Stomach (tissue), 9 donors: ENCODE measurements around the gene ELAPOR2. TPM values are rescaled to one million over a fixed set of nuclear protein-coding genes. Genes with fewer than 3 reads are reported as not detected.
"Not testable (repeated sequence)": the region's sequence is repeated elsewhere in the genome, so short reads cannot be mapped to it uniquely, and the experiment has no call there.

ENCODE experiments used
- DNase-seq, 2 donors: peaks; one replicate each; pipeline versions ENCODE4 v3.0.0 to v3.0.0-alpha.2; 2013 to 2019
- H3K27ac ChIP-seq, 5 donors: fragments of 200-600 bp in 4 of 5; sonication (generic) in 4 of 5; one replicate each; pipeline ENCODE4 v1.5.1; 2013 to 2019; ENCODE audit warnings: mild to moderate bottlenecking in 1 of 5, moderate library complexity in 1 of 5
- H3K27me3 ChIP-seq, 3 donors: fragments of 200-600 bp; sonication (generic); one replicate each; pipeline ENCODE4 v1.5.1; 2017 to 2019; ENCODE audit warnings: mixed run types in 1 of 3
- H3K36me3 ChIP-seq, 4 donors: fragments of 200-600 bp; sonication (generic); 1 replicate in 3 of 4; 2 replicates in 1 of 4; pipeline ENCODE4 v1.5.1; 2016 to 2019
- H3K4me1 ChIP-seq, 4 donors: fragments of 200-600 bp; sonication (generic); one replicate each; pipeline ENCODE4 v1.5.1; 2016 to 2019
- H3K4me3 ChIP-seq, 4 donors: fragments of 200-600 bp; sonication (generic) in 3 of 4; one replicate each; pipeline ENCODE4 v1.5.1; 2016 to 2019; ENCODE audit warnings: mild to moderate bottlenecking in 1 of 4
- H3K9me3 ChIP-seq, 4 donors: fragments of 200-600 bp; sonication (generic); one replicate each; pipeline ENCODE4 v1.5.1; 2016 to 2019
- CTCF ChIP-seq, 7 experiments: fragments of 450-650 bp in 4 of 7; fragments of 200-600 bp in 3 of 7; sonication (generic) in 3 of 7; IDR thresholded peaks; one replicate each; pipeline ENCODE4 v1.5.1; 2016 to 2019; ENCODE audit warnings: antibody characterized with exemption in 7 of 7, control low read depth in 2 of 7, mild to moderate bottlenecking in 1 of 7
- EP300 ChIP-seq: sonication (generic); formaldehyde crosslinking; IDR thresholded peaks from one replicate; pipeline ENCODE4 v1.6.1; 2017; ENCODE audit warnings: antibody characterized with exemption
- POLR2A ChIP-seq, 4 donors: fragments of 450-650 bp; IDR thresholded peaks; one replicate each; pipeline ENCODE4 v1.6.1; 2016; ENCODE audit warnings: antibody characterized with exemption in 4 of 4, control low read depth in 2 of 4, mild to moderate bottlenecking in 1 of 4, moderate library complexity in 1 of 4
- POLR2AphosphoS5 ChIP-seq, 3 donors: sonication (generic); formaldehyde crosslinking; IDR thresholded peaks; one replicate each; pipeline ENCODE4 v1.6.1; 2016; ENCODE audit warnings: antibody characterized with exemption in 3 of 3
- WGBS, 5 donors: extraction: QIAGEN DNeasy Blood & Tissue Kit in 3 of 5; methylation state at CpG; one replicate each; pipeline versions ENCODE4 v1.1.5 to v1.1.7; 2013 to 2018; 5-methylcytosine and 5-hydroxymethylcytosine counted together
- intact Hi-C: fragments of 100-400 bp; cut with DNase I; formaldehyde crosslinking; loops from one replicate; pipeline ENCODE4 v1.15.1; 2023; ENCODE audit warnings: low total_unique reads
- polyA plus RNA-seq, 3 donors: library from polyadenylated mRNA; stranded (reverse); fragments of 200-250 nt; gene quantifications; one replicate each; pipeline ENCODE4 v1.2.3, GENCODE V29; 2013
- total RNA-seq, 5 donors: library from RNA; depleted of rRNA; stranded (reverse); fragments of >200 nt; gene quantifications; one replicate each; pipeline versions ENCODE4 v1.1.0 to v1.2.3, GENCODE V29; 2014 to 2016
- donor health status: healthy with polysubstance abuse.
- donor health status: Bipolar disorder and iron deficiency.
- donor health status: healthy.

The ELAPOR2 gene
- total and polyA plus RNA-seq, 8 donors, result 1.4 to 18.0 (median 3.3) TPM

- H3K4me1 ChIP-seq, result no peaks in the 10 kb centered on the region
- WGBS, 5 donors, result 51 to 100% (median 97%) methylated on average over 1 of the region's 1 CpG
These were observed 10.6 kb downstream of the ELAPOR2 start for GRCh38 chr7:87048839-87049238.

GRCh38 chr7:87046456-87046855 is 13.0 kb downstream of the ELAPOR2 start:
- TF ChIP-seq POLR2AphosphoS5 (IDR thresholded peaks at IDR 0.05) (no peak), CTCF (IDR thresholded peaks at IDR 0.05) (no peak), POLR2A (IDR thresholded peaks at IDR 0.05) (no peak), EP300 (no peak)
- 84 to 91% (median 86%) methylated on average over 5 of the region's 5 CpGs for WGBS, 5 donors
- no peaks in the 10 kb centered on the region for H3K36me3 ChIP-seq
- no peaks in the 10 kb centered on the region for H3K27me3 ChIP-seq
- no peak for DNase-seq
- no peak overlapping the region for H3K27ac ChIP-seq
- H3K9me3 ChIP-seq, result no peaks in the 10 kb centered on the region
- intact Hi-C loops, result no loop called here
- no peak overlapping the region for H3K4me3 ChIP-seq
- no peaks in the 10 kb centered on the region for H3K4me1 ChIP-seq

More at GRCh38 chr7:87048839-87049238, 10.6 kb downstream of the ELAPOR2 start:
- no peak for DNase-seq
- TF ChIP-seq POLR2AphosphoS5 (IDR thresholded peaks at IDR 0.05), result no peak
- Histone ChIP-seq H3K27ac (no peak overlapping the region), H3K36me3 (no peaks in the 10 kb centered on the region), H3K27me3 (no peaks in the 10 kb centered on the region), H3K4me3 (no peak overlapping the region), H3K9me3 (no peaks in the 10 kb centered on the region)
- intact Hi-C loops, result no loop called here

- H3K4me1 ChIP-seq, H3K9me3 ChIP-seq, H3K36me3 ChIP-seq, DNase-seq, H3K27ac ChIP-seq, intact Hi-C loops, H3K27me3 ChIP-seq, H3K4me3 ChIP-seq: not testable (repeated sequence)
- 69 to 100% (median 88%) methylated on average over 1 to 2 of the region's 2 CpGs for WGBS, 5 donors
These were observed 14.7 kb downstream of the ELAPOR2 start for GRCh38 chr7:87044713-87045112.

- DNase-seq, H3K27me3 ChIP-seq, H3K4me3 ChIP-seq, H3K36me3 ChIP-seq, H3K4me1 ChIP-seq, intact Hi-C loops, H3K9me3 ChIP-seq, H3K27ac ChIP-seq: not testable (repeated sequence)
- WGBS, 5 donors, result 79 to 90% (median 80%) methylated on average over 4 to 5 of the region's 5 CpGs
These were observed 17.9 kb downstream of the ELAPOR2 start for GRCh38 chr7:87041586-87041985.

GRCh38 chr7:87039691-87040299 is 19.7 kb downstream of the ELAPOR2 start:
- H3K36me3 ChIP-seq, H3K4me1 ChIP-seq, H3K27me3 ChIP-seq, intact Hi-C loops, DNase-seq, H3K9me3 ChIP-seq: not testable (repeated sequence)
- WGBS, 5 donors, result 67 to 80% (median 72%) methylated on average over 28 to 34 of the region's 34 CpGs
- H3K4me3 ChIP-seq, result peak overlapping the region; percentile 16 to 31 (median 24)
- H3K27ac ChIP-seq, result peak overlapping the region in 2 of 5 donors; percentile 27 to 46

- peak overlapping the region; percentile 16 to 31 (median 24) for H3K4me3 ChIP-seq
- H3K27me3 ChIP-seq, result no peaks in the 10 kb centered on the region
- H3K9me3 ChIP-seq, result no peaks in the 10 kb centered on the region
- no peaks in the 10 kb centered on the region for H3K36me3 ChIP-seq
- H3K4me1 ChIP-seq, result no peaks in the 10 kb centered on the region
- intact Hi-C loops, result no loop called here
- no peak for TF ChIP-seq EP300
- WGBS, 5 donors, result 70 to 78% (median 74%) methylated on average over 5 of the region's 5 CpGs
- no peak for DNase-seq
- H3K27ac ChIP-seq, result peak overlapping the region in 1 of 5 donors; percentile 27
These were observed 20.3 kb downstream of the ELAPOR2 start for GRCh38 chr7:87038993-87039690.

GRCh38 chr7:87036985-87037384 is 22.5 kb downstream of the ELAPOR2 start:
- no peak for DNase-seq
- Histone ChIP-seq H3K9me3 (no peaks in the 10 kb centered on the region), H3K27ac (no peak overlapping the region), H3K4me3 (no peak overlapping the region), H3K27me3 (no peaks in the 10 kb centered on the region), H3K36me3 (no peaks in the 10 kb centered on the region), H3K4me1 (no peaks in the 10 kb centered on the region)
- intact Hi-C loops, result no loop called here
- TF ChIP-seq POLR2AphosphoS5 (IDR thresholded peaks at IDR 0.05) (no peak), POLR2A (IDR thresholded peaks at IDR 0.05) (no peak), EP300 (no peak), CTCF (IDR thresholded peaks at IDR 0.05) (no peak)
- 79 to 93% (median 90%) methylated on average over 2 of the region's 2 CpGs for whole genome bisulfite sequencing, 5 donors
